Breast epithelium (tissue), 4 donors: ENCODE measurements around the gene SLC17A5. TPM values are rescaled to one million over a fixed set of nuclear protein-coding genes. Genes with fewer than 3 reads are reported as not detected.

Experiments used
- DNase-seq, 2 donors: peaks; one replicate each; pipeline ENCODE4 v3.0.0-alpha.2; 2019; ENCODE audit warnings: low spot score in 2 of 2
- H3K27ac ChIP-seq, 2 donors: fragments of 200-600 bp; sonication (generic) in 1 of 2; one replicate each; pipeline ENCODE4 v1.5.1; 2016 to 2019; ENCODE audit warnings: mild to moderate bottlenecking in 1 of 2
- H3K27me3 ChIP-seq, 2 donors: fragments of 200-600 bp; sonication (generic) in 1 of 2; one replicate each; pipeline versions ENCODE4 v1.5.1 to v1.6.0; 2017 to 2019; ENCODE audit warnings: control low read depth in 1 of 2, mild to moderate bottlenecking in 1 of 2
- H3K36me3 ChIP-seq: fragments of 200-600 bp; one replicate; pipeline ENCODE4 v1.5.1; 2019
- H3K4me1 ChIP-seq, 2 donors: fragments of 200-600 bp; sonication (generic); one replicate each; pipeline ENCODE4 v1.5.1; 2016 to 2019; ENCODE audit warnings: control low read depth in 1 of 2
- H3K4me3 ChIP-seq, 3 donors: fragments of 200-600 bp; sonication (generic); 1 replicate in 2 of 3; 2 replicates in 1 of 3; pipeline ENCODE4 v1.5.1; 2016 to 2019; ENCODE audit warnings: mild to moderate bottlenecking in 3 of 3, moderate library complexity in 2 of 3
- H3K9me3 ChIP-seq, 2 donors: fragments of 200-600 bp; sonication (generic) in 1 of 2; one replicate each; pipeline ENCODE4 v1.5.1; 2016 to 2019; ENCODE audit warnings: control low read depth in 1 of 2
- CTCF ChIP-seq, 3 donors: fragments of 450-650 bp; IDR thresholded peaks; one replicate each; pipeline ENCODE4 v1.5.1; 2016 to 2017; ENCODE audit warnings: antibody characterized with exemption in 3 of 3, mild to moderate bottlenecking in 3 of 3, moderate library complexity in 3 of 3
- POLR2A ChIP-seq: fragments of 450-650 bp; IDR thresholded peaks from one replicate; pipeline ENCODE4 v1.6.1; 2016; ENCODE audit warnings: antibody characterized with exemption, mild to moderate bottlenecking, moderate library complexity
- POLR2AphosphoS5 ChIP-seq, 3 donors: sonication (generic); formaldehyde crosslinking; IDR thresholded peaks; one replicate each; pipeline ENCODE4 v1.6.1; 2017; ENCODE audit warnings: antibody characterized with exemption in 3 of 3
- intact Hi-C: fragments of 100-400 bp; cut with DNase I; formaldehyde crosslinking; loops from one replicate; pipeline ENCODE4 v1.15.1; 2023; ENCODE audit warnings: low total_unique reads
- total RNA-seq, 3 donors: library from RNA; depleted of rRNA; stranded (reverse); fragments of >200 nt; gene quantifications; one replicate each; pipeline ENCODE4 v1.1.0, GENCODE V29; 2016

Gene SLC17A5
- total RNA-seq, 3 donors from 2014 or later: 28.8 to 35.1 (median 35.0) TPM

GRCh38 chr6:73604461-73604860 lies 49.3 kb downstream of the SLC17A5 start:
- intact Hi-C loops: no loop called here

GRCh38 chr6:73604020-73604419 lies 49.8 kb downstream of the SLC17A5 start:
- no peak for TF ChIP-seq CTCF (IDR thresholded peaks at IDR 0.05)
- TF ChIP-seq POLR2A: no peak
- TF ChIP-seq POLR2AphosphoS5 (IDR thresholded peaks at IDR 0.05): no peak
- Histone ChIP-seq H3K9me3 (no peaks in the 10 kb centered on the region), H3K4me3 (no peak overlapping the region), H3K36me3 (no peaks in the 10 kb centered on the region), H3K27me3 (no peaks in the 10 kb centered on the region), H3K4me1 (no peaks in the 10 kb centered on the region), H3K27ac (no peak overlapping the region)
- intact Hi-C loops: no loop called here
- DNase-seq: no peak

More at GRCh38 chr6:73604461-73604860, 49.3 kb downstream of the SLC17A5 start:
- Histone ChIP-seq H3K9me3 (no peaks in the 10 kb centered on the region), H3K36me3 (no peaks in the 10 kb centered on the region), H3K4me1 (no peaks in the 10 kb centered on the region), H3K27me3 (no peaks in the 10 kb centered on the region), H3K4me3 (no peak overlapping the region), H3K27ac (no peak overlapping the region)
- no peak for DNase-seq
- no peak for TF ChIP-seq CTCF (IDR thresholded peaks at IDR 0.05)
- TF ChIP-seq POLR2AphosphoS5 (IDR thresholded peaks at IDR 0.05): no peak
- no peak for TF ChIP-seq POLR2A

- intact Hi-C loops: no loop called here
- H3K4me3 ChIP-seq: peak overlapping the region; percentile 28 to 48 (median 35)
Measured at GRCh38 chr6:73586416-73586974, 67.3 kb downstream of the SLC17A5 start.

DNA sequence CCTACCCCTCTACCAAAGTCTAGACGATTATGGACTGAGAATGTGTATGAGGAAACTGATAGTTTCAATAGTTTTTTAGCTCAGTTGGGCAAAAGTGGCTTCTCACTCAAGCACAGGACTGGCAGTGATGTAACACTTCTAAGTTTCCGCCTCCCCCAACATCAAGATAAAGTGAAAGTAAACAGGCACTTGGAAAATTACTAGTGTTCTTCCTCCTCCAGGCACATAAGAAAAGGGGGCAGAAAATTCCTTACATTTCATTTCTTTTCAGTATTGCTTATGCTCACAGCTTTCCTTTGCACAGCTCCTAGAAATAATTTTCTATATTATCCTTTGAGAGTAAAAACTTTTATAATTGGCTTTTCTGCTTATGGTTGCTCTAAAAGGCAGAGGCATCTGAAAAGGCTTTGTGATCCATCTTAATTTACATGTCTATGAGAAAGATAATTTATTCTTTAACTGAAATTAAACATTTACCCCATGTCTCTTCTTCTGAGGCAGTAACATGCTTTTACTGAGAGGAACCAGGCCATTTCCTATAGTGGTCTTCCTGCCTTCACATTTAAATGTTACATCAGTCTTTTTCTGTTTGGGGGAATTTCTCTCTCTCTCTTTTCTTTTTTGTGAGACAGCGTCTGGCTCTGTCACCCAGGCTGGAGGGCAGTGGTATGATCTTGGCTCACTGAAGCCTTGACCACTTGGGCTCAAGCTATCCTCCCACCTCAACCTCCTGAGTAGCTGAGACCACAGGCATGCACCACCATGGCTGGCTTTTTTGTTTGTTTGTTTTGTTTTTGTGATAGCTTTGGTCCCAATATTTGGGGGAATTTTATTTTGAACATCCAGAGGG lies 68.0 kb downstream of the SLC17A5 start:
- Histone ChIP-seq H3K36me3 (no peaks in the 10 kb centered on the region), H3K9me3 (no peaks in the 10 kb centered on the region), H3K27ac (peak overlapping the region; percentile 88 to 90), H3K27me3 (no peaks in the 10 kb centered on the region), H3K4me1 (no peaks in the 10 kb centered on the region), H3K4me3 (peak overlapping the region; percentile 28 to 48 (median 35))
- TF ChIP-seq POLR2AphosphoS5 (IDR thresholded peaks at IDR 0.05) (peak in 1 of 3 donors; percentile 49), CTCF (IDR thresholded peaks at IDR 0.05) (no peak), POLR2A (no peak)
- intact Hi-C loops: no loop called here
- peak in 1 of 2 donors; percentile 40 for DNase-seq

More at GRCh38 chr6:73586416-73586974, 67.3 kb downstream of the SLC17A5 start:
- Histone ChIP-seq H3K27me3 (no peaks in the 10 kb centered on the region), H3K4me1 (no peaks in the 10 kb centered on the region), H3K27ac (peak overlapping the region; percentile 88 to 90), H3K9me3 (no peaks in the 10 kb centered on the region), H3K36me3 (no peaks in the 10 kb centered on the region)
- TF ChIP-seq POLR2A (no peak), CTCF (IDR thresholded peaks at IDR 0.05) (no peak), POLR2AphosphoS5 (IDR thresholded peaks at IDR 0.05) (no peak)
- DNase-seq: no peak

DNA sequence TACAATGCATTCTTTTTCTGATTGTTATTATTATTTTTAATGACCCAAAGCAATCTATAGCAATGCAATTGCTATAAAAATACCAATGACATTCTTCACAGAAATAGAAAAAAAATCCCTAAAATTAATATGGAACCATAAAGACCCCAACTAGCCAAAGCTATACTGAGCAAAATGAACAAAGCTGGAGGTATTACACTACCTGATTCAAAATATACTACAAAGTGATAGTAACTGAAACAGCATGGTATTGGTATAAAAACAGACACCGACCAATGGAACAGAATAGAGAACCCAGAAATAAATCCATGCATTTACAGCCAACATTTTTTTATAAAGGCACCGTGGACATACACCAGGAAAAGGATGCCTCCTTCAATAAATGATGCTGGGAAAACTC lies 72.5 kb downstream of the SLC17A5 start:
- TF ChIP-seq POLR2A: no peak
- TF ChIP-seq CTCF (IDR thresholded peaks at IDR 0.05): no peak
- TF ChIP-seq POLR2AphosphoS5 (IDR thresholded peaks at IDR 0.05): no peak
- Histone ChIP-seq H3K27me3 (no peaks in the 10 kb centered on the region), H3K4me1 (peaks cover 6 to 7% of the 10 kb centered on the region in 2 donors), H3K4me3 (no peak overlapping the region), H3K36me3 (no peaks in the 10 kb centered on the region), H3K27ac (peak overlapping the region; percentile 91 to 95), H3K9me3 (no peaks in the 10 kb centered on the region)
- intact Hi-C loops: no loop called here
- no peak for DNase-seq
